ENCODE results near the gene LMCD1.

LMCD1 gene

DNA sequence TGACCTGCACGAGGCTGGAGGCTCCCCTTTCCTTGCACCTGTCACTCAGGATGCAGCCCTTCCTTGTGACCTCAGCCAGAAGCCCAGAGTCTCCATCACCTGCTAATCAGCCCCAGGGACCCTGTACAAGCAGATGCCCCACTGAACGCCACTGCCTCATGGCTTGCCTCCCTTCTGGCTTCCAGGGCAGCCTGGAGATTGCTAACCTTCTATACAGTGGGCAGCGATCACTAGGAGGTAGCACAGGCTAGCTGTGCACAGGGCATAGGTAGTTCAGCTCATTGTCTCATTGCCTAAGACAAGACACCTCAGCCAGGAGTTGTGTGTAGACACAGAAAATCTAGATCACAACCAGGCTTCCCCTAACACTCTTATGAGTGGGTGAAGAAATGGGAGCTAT lies 93.6 kb downstream of the LMCD1 start:
- no peak for FAIRE-seq

DNA sequence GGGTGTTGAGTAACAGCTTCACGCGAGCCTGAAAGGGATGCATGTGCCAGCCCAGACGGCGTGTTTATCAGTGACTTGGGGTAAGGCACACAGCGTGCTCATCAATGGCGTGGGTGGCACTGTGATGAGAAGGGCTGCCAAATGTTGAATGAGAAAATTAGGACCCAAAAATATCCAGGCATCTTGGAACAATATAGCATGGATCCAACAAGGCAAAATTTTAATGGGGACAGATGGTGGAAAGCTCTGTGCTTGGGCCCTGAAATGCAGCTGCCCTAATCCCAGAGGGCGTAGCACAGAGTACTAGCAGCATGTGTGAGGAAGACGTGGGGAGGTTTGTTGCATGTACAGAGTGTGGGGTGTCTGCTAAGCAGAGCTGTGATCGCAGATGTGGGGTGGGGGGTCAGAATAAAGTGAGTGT lies 94.1 kb downstream of the LMCD1 start:
- no peak for FAIRE-seq

DNA sequence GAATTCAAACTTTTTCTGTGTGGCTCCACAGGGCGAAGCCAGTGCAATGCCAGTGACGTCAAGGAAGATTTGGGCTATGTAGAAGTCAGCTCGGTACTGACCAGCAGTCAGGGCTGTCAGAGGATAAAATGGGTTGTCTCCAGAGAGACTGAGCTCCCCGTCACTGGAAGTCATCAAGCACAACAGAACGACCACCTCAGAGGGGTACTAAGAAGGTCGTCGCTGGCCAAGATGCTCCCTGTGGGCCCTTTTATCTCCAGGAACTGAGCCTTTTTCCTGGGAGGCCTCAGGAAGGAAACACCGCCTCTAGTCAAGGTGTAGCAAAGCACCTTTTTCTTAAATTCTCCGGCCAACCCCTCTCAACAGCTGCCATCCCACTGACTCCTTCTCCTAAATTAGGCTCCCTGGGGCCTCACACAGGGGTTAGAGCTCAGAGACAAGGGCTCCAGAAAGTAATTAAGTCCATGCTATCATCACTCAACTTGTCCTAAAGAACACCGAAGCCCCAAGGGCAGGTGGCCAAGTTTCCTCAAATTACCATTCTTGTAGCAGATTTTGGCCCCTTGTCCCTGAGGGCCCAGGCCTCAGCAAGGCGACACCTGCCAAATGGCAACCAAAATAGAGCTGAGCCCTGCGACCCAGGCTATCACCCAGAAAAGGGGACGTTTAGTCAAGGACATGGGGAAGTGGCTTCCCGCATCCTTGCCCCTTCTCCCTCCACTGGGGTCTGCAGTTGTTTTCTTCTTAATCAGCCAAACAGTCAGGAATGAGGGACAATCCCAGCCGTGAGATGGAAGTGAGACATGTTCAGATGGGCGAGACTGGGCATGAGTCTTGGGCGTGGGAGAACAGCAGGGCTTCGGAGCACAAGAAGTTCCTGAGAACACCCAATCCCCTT lies 94.9 kb downstream of the LMCD1 start:
- no peak for FAIRE-seq

DNA sequence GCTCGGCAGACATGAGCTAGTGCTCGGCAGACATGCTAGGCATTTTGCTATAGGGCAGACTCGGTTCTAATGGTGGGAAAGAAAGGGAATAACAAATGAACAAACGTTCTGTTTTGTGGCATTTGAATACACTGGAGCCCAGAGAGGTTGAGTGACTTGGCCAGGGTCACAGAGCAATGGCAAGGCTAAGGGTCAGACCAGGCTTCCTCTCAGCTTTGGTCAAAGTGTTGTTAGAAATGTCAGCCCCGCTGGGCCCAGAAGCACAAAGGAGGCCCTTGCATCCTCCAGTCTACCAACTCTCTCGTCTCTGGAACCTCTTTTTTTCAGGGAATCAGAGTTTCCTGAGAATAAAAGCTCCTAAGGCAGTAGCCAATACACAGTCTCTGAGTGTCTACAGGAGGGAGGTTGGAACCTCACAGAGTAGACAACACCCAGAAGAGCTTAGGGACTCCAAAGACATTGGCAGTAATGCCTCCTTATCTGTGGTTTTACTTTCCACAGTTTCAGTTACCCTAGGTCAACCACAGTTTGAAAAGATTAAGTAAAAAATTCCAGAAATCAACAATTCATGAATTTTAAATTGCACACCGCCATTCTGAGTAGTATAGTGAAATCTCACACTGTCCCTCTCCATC lies 95.7 kb downstream of the LMCD1 start:
- FAIRE-seq, result no peak

GRCh38 chr3:8599146-8599545 lies 97.5 kb downstream of the LMCD1 start:
- FAIRE-seq, result no peak

DNA sequence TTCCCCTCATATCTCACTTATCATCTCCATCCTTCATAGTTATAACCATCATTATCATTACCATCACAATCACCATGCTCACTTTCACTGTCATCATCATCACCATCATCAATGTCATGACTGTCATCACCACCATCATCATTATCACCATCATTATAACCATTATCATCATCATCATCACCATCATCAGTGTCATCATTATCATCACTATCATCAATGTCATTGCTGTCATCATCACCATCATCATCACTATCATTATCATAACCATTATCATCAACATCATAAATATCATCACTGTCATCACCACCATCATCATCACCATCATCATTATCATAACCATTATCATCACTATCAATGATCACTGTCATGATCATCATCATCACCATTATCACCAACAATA lies 98.8 kb downstream of the LMCD1 start:
- no peak for FAIRE-seq

- no peak for FAIRE-seq
Measured at GRCh38 chr3:8603115-8603710, 101.6 kb downstream of the LMCD1 start.

DNA sequence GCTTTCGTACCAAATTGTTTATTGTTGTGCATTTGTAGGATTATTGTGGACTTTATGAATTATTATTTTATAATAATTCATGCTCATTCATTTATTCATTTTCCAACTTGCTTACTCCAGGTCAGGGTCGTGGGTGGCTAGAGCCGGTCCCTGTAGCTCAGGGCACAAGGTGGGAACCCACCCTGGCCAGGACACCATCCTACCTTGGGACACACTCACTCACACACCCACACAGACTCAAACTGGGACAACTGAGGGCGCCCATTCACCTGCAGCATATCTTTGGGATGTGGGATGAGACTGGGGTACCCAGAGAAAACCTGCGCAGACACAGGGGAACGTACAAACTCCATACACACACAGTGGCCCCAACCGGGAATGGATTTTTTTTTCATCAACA lies 102.4 kb downstream of the LMCD1 start:
- no peak for FAIRE-seq

- FAIRE-seq, result no peak
Measured at GRCh38 chr3:8604988-8605387, 103.4 kb downstream of the LMCD1 start.

GRCh38 chr3:8606701-8607231 lies 105.1 kb downstream of the LMCD1 start:
- no peak for FAIRE-seq

DNA sequence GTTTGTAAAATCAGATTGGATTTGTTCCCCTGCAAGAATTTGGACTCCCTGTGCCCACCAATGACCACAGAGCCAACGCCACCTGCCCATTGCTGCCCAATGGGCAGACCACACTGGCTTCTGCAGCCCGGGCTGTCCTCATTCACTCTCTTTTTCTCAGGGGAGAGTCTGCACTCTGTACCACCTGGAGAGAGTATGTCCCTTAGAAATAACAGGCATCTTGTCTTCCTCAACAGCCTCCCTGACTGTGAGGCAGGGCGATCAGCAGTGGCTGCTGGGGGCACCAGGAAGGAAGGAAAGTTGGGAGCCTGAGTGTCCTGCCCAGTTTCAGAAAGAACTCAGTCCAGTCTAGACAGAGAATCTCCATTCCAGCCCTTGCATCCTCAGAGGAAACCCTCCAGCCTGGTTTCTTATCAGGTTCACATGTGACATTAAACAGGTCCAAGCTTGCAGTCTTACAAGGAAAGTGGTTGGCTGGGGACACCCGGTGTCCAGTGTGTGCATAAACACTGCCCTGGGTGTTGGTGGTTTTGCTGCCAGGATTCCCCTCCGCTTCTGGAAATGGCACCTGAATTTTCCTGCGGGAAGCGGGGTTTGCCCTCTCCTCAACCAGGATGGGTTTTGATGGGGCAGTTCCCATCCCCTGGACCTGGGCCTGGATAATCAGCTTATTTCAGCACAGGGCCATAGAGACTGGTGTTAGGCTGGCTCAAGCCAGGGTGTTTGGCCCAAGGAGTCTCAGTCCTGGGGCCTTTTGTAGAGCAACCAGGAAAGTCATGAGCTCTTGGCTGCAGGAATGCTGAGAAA lies 105.8 kb downstream of the LMCD1 start:
- FAIRE-seq, result no peak

DNA sequence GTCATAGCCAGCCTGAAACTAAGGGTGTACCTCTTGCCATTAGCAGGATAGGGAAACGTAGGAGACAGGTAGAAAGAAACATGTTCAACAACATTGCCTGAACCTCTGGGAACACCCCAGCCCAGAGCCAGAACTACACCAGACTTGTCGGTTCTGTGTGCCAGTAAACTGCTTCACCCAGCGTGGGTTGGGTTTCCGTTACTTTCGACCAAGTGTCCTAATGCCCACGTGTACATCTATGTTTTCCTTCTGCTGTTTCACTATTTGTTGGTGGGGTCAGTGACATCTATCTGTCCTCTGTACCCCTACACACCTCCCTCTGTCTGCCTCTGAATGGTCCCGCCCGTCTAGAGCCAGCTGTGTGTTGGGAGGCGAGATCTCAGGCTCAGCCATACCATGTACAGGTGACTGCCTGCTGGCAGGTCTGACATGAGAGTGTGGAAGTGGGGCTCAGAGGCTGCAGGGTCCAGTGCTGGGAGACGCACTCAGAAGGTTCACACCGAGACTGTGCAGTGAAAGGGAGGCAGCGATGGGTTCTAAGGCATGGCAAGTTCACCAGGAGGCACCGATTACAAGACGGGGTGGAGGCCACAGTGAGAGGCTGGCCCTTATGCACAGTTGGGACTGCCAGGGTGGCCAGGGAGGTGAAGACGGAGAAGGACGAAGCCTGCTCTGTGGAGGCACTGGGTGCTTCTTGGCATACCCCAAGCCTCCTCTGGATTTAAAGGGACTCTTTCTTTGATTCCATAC lies 106.6 kb downstream of the LMCD1 start:
- no peak for FAIRE-seq

- FAIRE-seq, result no peak
Measured at GRCh38 chr3:8608791-8609467, 107.3 kb downstream of the LMCD1 start.

DNA sequence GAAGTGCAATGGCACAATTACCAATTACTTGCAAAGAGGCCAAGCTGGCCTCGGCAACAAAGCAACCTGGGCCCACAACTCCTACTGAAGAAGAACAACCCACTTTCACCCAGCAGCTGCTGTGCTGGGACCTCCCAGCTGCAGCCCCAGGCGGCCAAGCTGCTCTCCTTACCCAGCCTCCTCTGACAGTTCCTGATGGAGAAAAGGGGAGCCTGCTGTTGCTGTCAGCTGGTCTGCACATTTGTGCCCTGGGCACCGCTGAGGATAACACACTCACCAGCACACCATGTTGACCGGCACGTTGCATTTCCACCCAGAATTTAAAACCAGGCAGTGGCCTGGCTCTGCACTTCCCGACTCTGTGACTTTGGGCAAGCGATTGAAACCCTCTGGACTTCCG lies 109.3 kb downstream of the LMCD1 start:
- FAIRE-seq, result no peak

GRCh38 chr3:8617921-8618320 lies 116.3 kb downstream of the LMCD1 start:
- no peak for FAIRE-seq

DNA sequence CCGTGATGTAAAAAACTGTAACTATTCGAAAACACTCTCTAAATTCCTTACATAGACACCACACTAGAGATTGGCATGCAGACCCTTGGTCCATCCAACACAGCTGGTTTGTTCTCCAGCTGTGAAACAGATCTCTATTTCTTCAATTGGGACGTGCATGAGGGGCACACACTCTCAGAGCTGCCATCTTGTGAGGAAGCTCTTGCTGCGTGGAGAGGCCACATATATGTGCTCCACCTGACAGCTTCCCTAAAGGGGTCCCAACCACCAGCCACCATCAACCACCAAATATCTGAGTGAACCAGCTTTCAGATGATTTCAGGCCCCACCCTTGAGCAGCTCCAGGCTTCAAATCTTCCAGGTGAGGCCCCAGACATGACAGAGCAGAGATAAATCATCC lies 117.3 kb downstream of the LMCD1 start:
- no peak for FAIRE-seq

GRCh38 chr3:8619548-8619947 lies 117.9 kb downstream of the LMCD1 start:
- no peak for FAIRE-seq

DNA sequence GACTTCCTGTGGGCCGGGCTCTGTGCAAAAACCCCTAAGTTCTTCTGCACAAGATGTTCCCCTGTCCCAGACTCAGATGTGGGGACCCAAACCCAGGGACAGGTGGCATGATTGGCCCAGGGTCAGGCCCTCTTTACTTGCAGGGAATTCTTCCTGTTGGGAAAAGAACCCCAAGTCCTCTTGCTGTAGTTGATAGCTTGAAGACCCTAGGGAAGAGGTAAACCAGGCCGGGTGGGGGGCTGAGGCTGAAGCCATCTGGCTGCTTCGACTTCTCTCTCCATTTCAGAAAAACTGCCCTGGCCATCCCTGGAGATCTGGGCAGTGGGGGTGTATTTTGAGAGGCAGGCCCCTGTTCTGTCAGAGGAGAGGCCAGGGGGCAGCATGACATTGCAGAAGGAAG lies 119.5 kb downstream of the LMCD1 start:
- FAIRE-seq, result no peak

- FAIRE-seq, result no peak
Measured at GRCh38 chr3:8621872-8622271, 120.2 kb downstream of the LMCD1 start.

DNA sequence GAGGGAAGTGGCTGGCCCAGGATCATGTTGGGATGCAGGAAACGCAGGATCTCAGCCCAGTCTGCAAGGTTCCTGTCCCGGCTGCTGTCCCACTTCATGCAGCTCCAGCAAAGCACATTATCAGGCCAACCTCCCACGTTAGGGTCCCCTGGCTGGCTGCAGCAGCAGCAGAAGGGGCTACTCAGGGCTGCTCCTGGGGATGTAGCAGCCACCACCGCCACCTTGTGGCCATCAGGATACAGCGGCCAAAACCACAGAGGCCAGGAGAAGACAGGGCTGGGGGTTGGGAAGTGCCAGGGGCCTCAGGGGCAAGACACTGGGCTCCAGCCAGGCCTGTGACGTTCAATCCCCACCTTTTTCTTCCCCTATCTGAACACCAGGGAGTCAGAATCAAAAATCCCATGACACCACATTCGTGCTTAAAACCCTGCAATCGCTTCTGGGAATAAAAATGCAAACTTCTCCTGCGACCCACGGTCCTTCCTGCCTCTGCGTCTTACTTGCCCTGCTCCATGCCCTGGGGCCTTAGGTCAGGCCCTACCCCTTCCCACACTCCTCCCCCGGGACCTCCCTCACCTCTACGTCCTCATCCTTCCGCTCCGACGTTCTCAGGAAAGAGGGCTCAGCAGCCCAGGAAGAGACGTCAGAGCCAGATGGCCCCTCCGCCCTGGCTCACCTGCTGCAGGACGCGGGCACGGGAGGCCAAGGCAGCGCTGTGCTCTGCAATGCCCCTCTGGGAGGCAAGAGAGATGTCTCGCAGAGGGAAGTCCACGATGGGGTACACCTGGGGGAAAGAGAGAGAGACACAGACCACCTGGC lies 121.5 kb downstream of the LMCD1 start:
- no peak for FAIRE-seq

DNA sequence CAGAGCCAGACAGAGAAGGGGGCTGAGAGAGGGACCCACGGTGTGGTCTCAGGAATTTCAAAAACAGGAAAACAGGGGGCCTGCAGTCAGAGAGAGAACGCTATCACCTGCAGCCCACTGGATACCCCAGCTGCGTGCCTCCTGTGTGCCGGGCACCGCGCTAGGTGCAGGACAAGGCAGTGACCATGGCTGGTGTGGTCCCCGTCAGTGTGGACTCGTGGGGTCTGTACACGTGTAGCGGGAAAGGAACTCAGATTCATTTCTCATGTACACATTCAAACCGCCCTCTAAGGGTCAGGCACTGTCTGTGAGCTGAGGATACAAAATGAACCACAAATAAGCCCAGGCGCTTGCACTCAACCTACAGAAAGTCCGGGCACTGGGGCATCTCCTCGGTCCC lies 122.1 kb downstream of the LMCD1 start:
- FAIRE-seq, result no peak

All from colon (tissue), 2 donors.